Measurements from ENCODE around the gene RABGGTA.

GRCh38 chr14:24256960-24257359, 14.4 kb downstream of the RABGGTA start:
- no peak for TF ChIP-seq CTCF (IDR thresholded peaks at IDR 0.05)
- no peak for TF ChIP-seq EP300 (IDR thresholded peaks at IDR 0.05)

Data from ovary (tissue), 3 donors.